Keratinocyte (primary cell): ENCODE measurements around the gene CACNA2D1. TPM values are rescaled to one million over a fixed set of nuclear protein-coding genes. Genes with fewer than 3 reads are reported as not detected.

ENCODE experiments used
- DNase-seq: peaks from one replicate; pipeline ENCODE4 v3.0.0-alpha.2; 2011; ENCODE audit warnings: low read depth, missing footprints, low spot score
- FAIRE-seq: peaks from 2 replicates; lab custom pipeline; 2011; peaks lifted over from hg19 to GRCh38; lab: Jason Lieb, UNC
- H2AFZ ChIP-seq: 2 replicates; pipeline ENCODE4 v1.6.0; 2012; ENCODE audit warnings: low read length, control low read depth, inconsistent platforms; ENCODE audit not compliant: control insufficient read depth
- H3K27ac ChIP-seq: 2 replicates; pipeline ENCODE4 v1.5.1; 2011; ENCODE audit warnings: low read length; ENCODE audit not compliant: control insufficient read depth, insufficient read depth
- H3K27me3 ChIP-seq: 3 replicates; pipeline ENCODE4 v1.6.0; 2011; ENCODE audit warnings: low read length; ENCODE audit not compliant: control insufficient read depth, insufficient read depth; ENCODE audit errors: extremely low read depth
- H3K36me3 ChIP-seq, 2 experiments: 2 replicates in 1 of 2; 3 replicates in 1 of 2; pipeline ENCODE4 v1.5.1; 2011; ENCODE audit warnings: low read length in 2 of 2, mild to moderate bottlenecking in 1 of 2; ENCODE audit not compliant: control insufficient read depth in 2 of 2, insufficient read depth in 2 of 2; ENCODE audit errors: extremely low read depth in 1 of 2
- H3K4me1 ChIP-seq: 3 replicates; pipeline ENCODE4 v1.5.1; 2011; ENCODE audit warnings: low read length; ENCODE audit not compliant: control insufficient read depth, insufficient read depth; ENCODE audit errors: extremely low read depth
- H3K4me2 ChIP-seq: 3 replicates; pipeline ENCODE4 v1.6.0; 2011; ENCODE audit warnings: low read depth, low read length; ENCODE audit not compliant: control insufficient read depth, insufficient read depth; ENCODE audit errors: extremely low read depth
- H3K4me3 ChIP-seq, 3 experiments: fragments of 200-600 bp in 1 of 3; sonication (generic) in 1 of 3; 2 replicates in 2 of 3; 3 replicates in 1 of 3; pipeline ENCODE4 v1.5.1; 2011 to 2016; ENCODE audit warnings: low read length in 3 of 3, mild to moderate bottlenecking in 3 of 3, control low read depth in 2 of 3, inconsistent platforms in 1 of 3, low read depth in 1 of 3, mixed read lengths in 1 of 3, mixed run types in 1 of 3, moderate library complexity in 1 of 3; ENCODE audit not compliant: control insufficient read depth in 2 of 3, insufficient read depth in 2 of 3; ENCODE audit errors: extremely low read depth in 1 of 3
- H3K79me2 ChIP-seq: 2 replicates; pipeline ENCODE4 v1.6.0; 2012; ENCODE audit warnings: low read length; ENCODE audit not compliant: control insufficient read depth, insufficient read depth
- H3K9ac ChIP-seq: 3 replicates; pipeline ENCODE4 v1.6.0; 2011; ENCODE audit warnings: low read length; ENCODE audit not compliant: control insufficient read depth, insufficient read depth; ENCODE audit errors: extremely low read depth
- H3K9me1 ChIP-seq: 3 replicates; pipeline ENCODE4 v1.6.0; 2011; ENCODE audit warnings: low read length; ENCODE audit not compliant: control insufficient read depth, insufficient read depth; ENCODE audit errors: extremely low read depth
- H3K9me3 ChIP-seq: 2 replicates; pipeline ENCODE4 v1.5.1; 2012; ENCODE audit warnings: low read depth, low read length; ENCODE audit not compliant: control insufficient read depth
- H4K20me1 ChIP-seq: 3 replicates; pipeline ENCODE4 v1.6.0; 2011; ENCODE audit warnings: low read length; ENCODE audit not compliant: control insufficient read depth, insufficient read depth; ENCODE audit errors: extremely low read depth
- CTCF ChIP-seq, 3 experiments: IDR thresholded peaks in 1 of 3; conservative IDR thresholded peaks in 1 of 3; optimal IDR thresholded peaks in 1 of 3; 2 replicates in 2 of 3; 3 replicates in 1 of 3; pipeline versions ENCODE3 to v1.5.1; 2011; ENCODE audit warnings: low read length in 3 of 3, mild to moderate bottlenecking in 3 of 3, moderate library complexity in 2 of 3, control low read depth in 1 of 3, inconsistent platforms in 1 of 3; ENCODE audit not compliant: insufficient read depth in 2 of 3; ENCODE audit errors: extremely low read depth in 1 of 3
- EZH2 ChIP-seq: IDR thresholded peaks from one replicate; pipeline ENCODE4 v1.6.1; 2012; ENCODE audit warnings: inconsistent platforms, mild to moderate bottlenecking, low read length, moderate library complexity
- dilution Hi-C: fragments of 300-500 bp; cut with MboI; formaldehyde crosslinking; loops from one replicate; pipeline ENCODE4 v1.7.0; 2020; ENCODE audit warnings: low sequenced_read_pairs; ENCODE audit not compliant: extremely low pct_ligation_motif_present
- polyA plus RNA-seq, 5 experiments: library from polyadenylated mRNA; depleted of rRNA in 3 of 5; stranded (reverse) in 3 of 5; stranded (forward) in 1 of 5; unstranded in 1 of 5; fragments of >200 nt; gene quantifications; 1 replicate in 1 of 5; 2 replicates in 3 of 5; 3 replicates in 1 of 5; pipeline versions ENCODE4 v1.2.1 to v1.2.3, GENCODE V29; 2011 to 2012; ENCODE audit warnings: missing spikeins in 2 of 5, low read depth in 1 of 5, low replicate concordance in 1 of 5

CACNA2D1 gene
- polyA plus RNA-seq, 1 donor (not counting 4 experiments of a cell fraction or from before 2014, with no cell fraction given) = 1.8 TPM

GRCh38 chr7:82441669-82442478 lies 1.7 kb downstream of the CACNA2D1 start:
- no peak for TF ChIP-seq EZH2
- TF ChIP-seq CTCF (optimal IDR thresholded peaks at IDR 0.05 in 1 of 3, IDR thresholded peaks at IDR 0.05 in 1 of 3, conservative IDR thresholded peaks at IDR 0.05 in 1 of 3; ENCODE audit: extremely low read depth in 1 of 3, insufficient read depth in 2 of 3, low read length in 3 of 3) = no peak
- dilution Hi-C loops = no loop called here
- no peaks in the 10 kb centered on the region for H3K9me3 ChIP-seq
- no peaks in the 10 kb centered on the region for H3K36me3 ChIP-seq
- H3K79me2 ChIP-seq = no peaks in the 10 kb centered on the region
- H3K27ac ChIP-seq = no peak overlapping the region
- peak overlapping the region; percentile 82 for H3K4me2 ChIP-seq
- no peaks in the 10 kb centered on the region for H4K20me1 ChIP-seq
- no peak for DNase-seq
- H3K4me3 ChIP-seq = peak overlapping the region in 2 of 3 experiments; percentile 73 to 85
- H2AFZ ChIP-seq = no peak overlapping the region
- peaks cover 10% of the 10 kb centered on the region for H3K4me1 ChIP-seq
- no peak for FAIRE-seq
- no peaks in the 10 kb centered on the region for H3K27me3 ChIP-seq
- H3K9me1 ChIP-seq = no peaks in the 10 kb centered on the region
- H3K9ac ChIP-seq = no peak overlapping the region

DNA sequence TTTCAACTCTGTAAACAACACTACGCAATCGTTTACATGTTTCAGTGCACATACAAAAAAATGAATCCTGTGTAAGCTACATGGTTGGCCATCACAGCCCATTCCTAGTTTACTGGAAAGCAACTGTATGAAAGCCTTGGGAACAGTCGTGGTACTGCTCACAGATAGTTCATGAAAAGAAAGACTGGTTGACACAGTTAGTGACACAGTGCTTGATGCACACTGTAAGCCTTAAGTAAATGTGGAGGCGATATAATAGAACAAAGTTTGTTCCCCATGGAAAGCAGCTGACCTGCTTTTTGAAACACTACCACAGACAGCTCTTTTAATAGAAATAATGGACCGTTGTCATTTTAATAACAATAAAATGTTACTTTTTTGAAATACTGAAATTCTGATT lies 5.1 kb downstream of the CACNA2D1 start:
- no peak overlapping the region for H3K9ac ChIP-seq
- H3K9me3 ChIP-seq = no peaks in the 10 kb centered on the region
- H3K27me3 ChIP-seq = no peaks in the 10 kb centered on the region
- no peak for FAIRE-seq
- TF ChIP-seq EZH2 = no peak
- TF ChIP-seq CTCF (optimal IDR thresholded peaks at IDR 0.05 in 1 of 3, IDR thresholded peaks at IDR 0.05 in 1 of 3, conservative IDR thresholded peaks at IDR 0.05 in 1 of 3; ENCODE audit: extremely low read depth in 1 of 3, insufficient read depth in 2 of 3, low read length in 3 of 3) = no peak
- no peak for DNase-seq
- H3K9me1 ChIP-seq = no peaks in the 10 kb centered on the region
- H3K4me3 ChIP-seq = no peak overlapping the region
- H4K20me1 ChIP-seq = no peaks in the 10 kb centered on the region
- no peak overlapping the region for H3K27ac ChIP-seq
- H3K36me3 ChIP-seq = no peaks in the 10 kb centered on the region
- no peaks in the 10 kb centered on the region for H3K79me2 ChIP-seq
- H3K4me1 ChIP-seq = peaks cover 4% of the 10 kb centered on the region
- dilution Hi-C loops = no loop called here
- no peak overlapping the region for H2AFZ ChIP-seq
- H3K4me2 ChIP-seq = no peak overlapping the region
